IPS-20b (cell line): Measurements from ENCODE around the gene ARHGAP29.
"Not testable (repeated sequence)": the region's sequence is repeated elsewhere in the genome, so short reads cannot be mapped to it uniquely, and the experiment has no call there.

Experiments
- H3K27ac ChIP-seq: one replicate; pipeline ENCODE4 v1.5.1; 2013; ENCODE audit warnings: low read length
- H3K27me3 ChIP-seq: 2 replicates; pipeline ENCODE4 v1.6.1; 2013; ENCODE audit warnings: mild to moderate bottlenecking, low read length, inconsistent platforms; ENCODE audit not compliant: insufficient read depth
- H3K36me3 ChIP-seq: 2 replicates; pipeline ENCODE4 v1.6.1; 2013; ENCODE audit warnings: low read depth, mild to moderate bottlenecking, inconsistent platforms, low read length, moderate library complexity; ENCODE audit not compliant: insufficient read depth
- H3K4me1 ChIP-seq: 2 replicates; pipeline ENCODE4 v1.6.1; 2013; ENCODE audit warnings: mild to moderate bottlenecking, control low read depth, inconsistent platforms, low read length, moderate library complexity; ENCODE audit not compliant: insufficient read depth
- H3K4me3 ChIP-seq: 2 replicates; pipeline ENCODE4 v1.5.1; 2013; ENCODE audit warnings: mild to moderate bottlenecking, low read length, inconsistent platforms
- H3K9ac ChIP-seq: 2 replicates; pipeline ENCODE4 v1.6.1; 2013; ENCODE audit warnings: low read depth, mild to moderate bottlenecking, inconsistent platforms, low read length, moderate library complexity
- H3K9me3 ChIP-seq: 2 replicates; pipeline ENCODE4 v1.6.1; 2013; ENCODE audit warnings: mild to moderate bottlenecking, low read depth, low read length, inconsistent platforms; ENCODE audit not compliant: insufficient read depth

Gene ARHGAP29

GRCh38 chr1:94154989-94155388, 82.4 kb downstream of the ARHGAP29 start:
- Histone ChIP-seq H3K4me1 (peaks cover 1% of the 10 kb centered on the region; the same call in 1 of the 2 replicates), H3K27ac (no peak overlapping the region), H3K9me3 (no peaks in the 10 kb centered on the region), H3K4me3 (no peak overlapping the region), H3K27me3 (no peaks in the 10 kb centered on the region), H3K36me3 (no peaks in the 10 kb centered on the region), H3K9ac (no peak overlapping the region)

DNA sequence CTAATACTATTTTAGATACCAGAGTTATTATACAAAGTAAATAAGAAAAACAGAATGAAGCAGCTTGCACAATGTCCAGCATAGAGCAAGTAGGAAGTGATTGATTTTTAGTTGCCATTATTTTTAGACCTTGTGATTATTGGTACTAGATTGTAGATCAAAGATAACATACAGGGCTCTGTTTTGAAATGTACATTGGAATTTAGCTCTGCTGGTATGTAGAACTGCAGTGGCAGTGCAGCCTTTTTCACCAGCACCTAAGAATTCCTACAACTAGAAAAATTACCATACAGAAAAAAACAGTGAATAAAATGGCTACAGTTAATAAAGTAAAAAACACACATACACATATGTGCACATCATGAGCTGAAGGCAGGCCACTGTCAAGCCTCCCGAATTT, 84.3 kb downstream of the ARHGAP29 start:
- H3K27me3 ChIP-seq: no peaks in the 10 kb centered on the region
- H3K9me3 ChIP-seq: no peaks in the 10 kb centered on the region
- H3K27ac ChIP-seq: no peak overlapping the region
- no peaks in the 10 kb centered on the region for H3K36me3 ChIP-seq
- H3K4me3 ChIP-seq: no peak overlapping the region
- H3K4me1 ChIP-seq: peaks cover 6% of the 10 kb centered on the region; the same call in 1 of the 2 replicates
- H3K9ac ChIP-seq: no peak overlapping the region

DNA sequence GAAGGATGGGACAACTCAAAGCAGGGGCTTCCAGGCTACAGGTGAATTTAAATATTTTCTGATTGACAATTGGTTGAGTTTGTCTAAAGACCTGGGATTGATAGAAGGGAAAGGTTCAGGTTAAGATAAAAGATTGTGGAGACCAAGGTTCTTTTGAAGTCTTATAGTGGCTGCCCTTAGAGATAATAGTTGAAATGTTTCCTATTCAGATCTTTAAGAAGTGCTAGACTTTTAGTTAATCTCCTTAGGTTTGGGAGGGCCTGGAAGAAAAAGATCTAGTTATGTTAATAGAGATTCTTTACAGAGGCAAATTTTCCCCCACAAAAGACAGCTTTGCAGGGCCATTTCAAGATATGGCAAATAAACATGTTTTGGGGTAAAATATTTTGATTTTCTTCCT, 88.2 kb downstream of the ARHGAP29 start:
- not testable (repeated sequence) for H3K27ac ChIP-seq, H3K4me3 ChIP-seq

DNA sequence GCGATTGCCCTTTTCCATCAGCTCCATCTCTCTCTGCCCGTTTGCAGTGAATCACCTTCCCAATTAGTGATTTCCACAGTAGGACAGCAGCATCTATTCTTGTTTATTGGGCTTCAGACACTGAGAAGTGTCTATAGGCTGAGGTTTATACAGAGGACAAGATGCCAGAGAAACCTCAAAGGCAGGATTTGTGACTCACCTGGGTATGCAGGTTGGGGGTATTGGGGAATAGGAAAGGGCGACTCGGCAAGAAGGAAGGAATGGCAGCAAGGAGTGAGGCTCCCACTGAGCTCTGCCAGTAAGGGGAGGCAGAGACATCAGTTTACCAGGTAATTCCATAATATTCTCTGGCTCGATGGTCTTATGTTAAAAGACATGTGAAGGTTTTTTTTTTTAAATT, 91.1 kb downstream of the ARHGAP29 start:
- Histone ChIP-seq H3K4me3 (no peak overlapping the region), H3K9ac (no peak overlapping the region), H3K9me3 (no peaks in the 10 kb centered on the region), H3K27ac (no peak overlapping the region), H3K4me1 (peaks cover 15% of the 10 kb centered on the region), H3K27me3 (no peaks in the 10 kb centered on the region), H3K36me3 (no peaks in the 10 kb centered on the region)

More for the DNA sequence above, 88.2 kb downstream of the ARHGAP29 start:
- not testable (repeated sequence) for H3K9me3 ChIP-seq, H3K27me3 ChIP-seq, H3K9ac ChIP-seq, H3K36me3 ChIP-seq, H3K4me1 ChIP-seq

DNA sequence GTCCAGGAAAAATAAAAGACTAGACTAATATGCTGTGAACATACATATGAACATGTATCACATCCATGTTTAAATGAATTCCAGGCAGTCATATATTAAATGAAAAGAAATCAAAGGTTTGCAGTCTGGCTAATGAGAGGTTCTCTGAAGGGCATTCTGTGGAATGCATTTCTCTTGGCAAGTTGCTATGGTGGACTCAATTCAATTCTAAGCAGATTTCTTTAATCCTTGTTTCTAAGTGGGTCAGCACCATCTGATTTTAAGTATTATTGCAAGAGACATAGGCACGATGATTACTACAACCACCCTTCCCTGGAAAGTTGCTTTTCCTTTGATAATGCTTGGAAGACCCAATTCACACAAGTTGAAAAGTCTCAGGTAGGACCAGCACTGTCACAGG, 92.5 kb downstream of the ARHGAP29 start:
- Histone ChIP-seq H3K9ac (no peak overlapping the region), H3K4me3 (no peak overlapping the region), H3K4me1 (peaks cover 12% of the 10 kb centered on the region), H3K36me3 (no peaks in the 10 kb centered on the region), H3K27ac (no peak overlapping the region), H3K27me3 (no peaks in the 10 kb centered on the region), H3K9me3 (no peaks in the 10 kb centered on the region)

DNA sequence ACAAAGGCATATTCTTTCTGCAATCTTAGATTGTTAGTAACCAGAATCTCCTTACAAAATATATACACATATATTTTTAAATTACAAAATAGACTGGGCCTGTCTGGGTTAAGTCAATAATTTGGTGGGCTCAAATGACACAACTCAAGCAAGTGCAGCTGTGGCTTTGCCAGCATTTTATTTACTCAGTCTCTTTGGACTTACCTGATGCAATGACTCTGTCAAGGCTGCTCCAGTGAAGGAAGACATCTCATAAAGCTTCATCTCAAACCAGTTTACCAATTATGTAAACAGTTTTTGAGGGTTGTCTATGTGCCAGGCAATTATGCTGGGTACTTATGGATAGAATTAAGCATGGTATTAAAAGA, 93.6 kb downstream of the ARHGAP29 start:
- Histone ChIP-seq H3K9ac (no peak overlapping the region), H3K27ac (no peak overlapping the region), H3K36me3 (no peaks in the 10 kb centered on the region), H3K27me3 (no peaks in the 10 kb centered on the region), H3K9me3 (no peaks in the 10 kb centered on the region), H3K4me3 (no peak overlapping the region), H3K4me1 (peaks cover 9% of the 10 kb centered on the region; the same call in 1 of the 2 replicates)

DNA sequence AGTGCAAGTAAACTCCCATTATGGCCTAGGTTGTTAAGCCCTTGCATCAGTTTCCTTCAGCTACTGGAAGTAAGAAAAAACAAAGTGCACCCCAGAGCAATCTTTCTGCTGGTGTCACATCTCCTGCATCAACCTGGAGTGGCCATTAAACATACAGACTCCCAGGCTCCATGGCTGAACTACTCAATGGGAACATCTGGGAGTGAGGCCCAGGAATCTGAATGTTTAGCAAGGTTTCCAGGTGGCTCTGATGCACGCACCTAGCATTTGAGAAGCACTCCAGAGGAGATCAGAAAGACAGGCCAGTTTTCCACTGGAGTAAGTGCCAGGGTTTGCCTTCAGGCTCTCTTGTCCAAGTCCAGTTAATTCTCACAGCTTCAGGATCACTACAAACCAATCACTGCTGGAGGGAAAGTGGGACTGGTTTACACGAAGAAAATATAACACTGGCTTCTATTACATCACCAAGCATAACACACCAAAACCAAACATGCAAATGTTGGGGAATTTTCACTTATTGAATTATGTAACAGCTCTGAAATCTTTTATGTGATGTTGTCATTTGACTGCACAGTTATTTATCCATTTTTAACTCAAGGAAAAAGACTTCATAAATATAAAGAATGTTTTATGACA, 94.1 kb downstream of the ARHGAP29 start:
- Histone ChIP-seq H3K9ac (no peak overlapping the region), H3K27ac (no peak overlapping the region), H3K4me3 (no peak overlapping the region), H3K9me3 (no peaks in the 10 kb centered on the region), H3K36me3 (no peaks in the 10 kb centered on the region), H3K27me3 (no peaks in the 10 kb centered on the region), H3K4me1 (peaks cover 9% of the 10 kb centered on the region; the same call in 1 of the 2 replicates)

DNA sequence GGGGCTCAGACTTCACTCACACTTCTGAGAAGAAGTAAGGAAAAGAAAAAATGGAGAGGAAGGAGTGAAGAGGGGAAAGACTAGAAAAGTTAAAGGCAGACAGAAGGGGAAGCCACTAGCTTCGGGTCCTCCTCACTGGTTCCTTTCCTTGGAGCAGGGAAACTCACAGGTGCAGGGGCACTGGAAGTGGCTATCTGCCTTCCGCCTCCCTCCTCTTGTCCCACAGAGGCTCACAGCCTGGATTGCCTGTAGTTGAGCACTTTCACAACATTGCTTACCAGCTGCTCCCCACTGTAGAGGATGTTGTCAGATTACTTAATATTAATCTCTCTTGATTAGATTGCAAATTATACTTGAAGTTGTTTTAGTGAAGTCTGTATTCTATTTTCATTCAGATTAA, 94.8 kb downstream of the ARHGAP29 start:
- no peaks in the 10 kb centered on the region for H3K36me3 ChIP-seq
- H3K4me1 ChIP-seq: peaks cover 9% of the 10 kb centered on the region; the same call in 1 of the 2 replicates
- no peaks in the 10 kb centered on the region for H3K27me3 ChIP-seq
- no peak overlapping the region for H3K9ac ChIP-seq
- no peak overlapping the region for H3K27ac ChIP-seq
- no peak overlapping the region for H3K4me3 ChIP-seq
- no peaks in the 10 kb centered on the region for H3K9me3 ChIP-seq

DNA sequence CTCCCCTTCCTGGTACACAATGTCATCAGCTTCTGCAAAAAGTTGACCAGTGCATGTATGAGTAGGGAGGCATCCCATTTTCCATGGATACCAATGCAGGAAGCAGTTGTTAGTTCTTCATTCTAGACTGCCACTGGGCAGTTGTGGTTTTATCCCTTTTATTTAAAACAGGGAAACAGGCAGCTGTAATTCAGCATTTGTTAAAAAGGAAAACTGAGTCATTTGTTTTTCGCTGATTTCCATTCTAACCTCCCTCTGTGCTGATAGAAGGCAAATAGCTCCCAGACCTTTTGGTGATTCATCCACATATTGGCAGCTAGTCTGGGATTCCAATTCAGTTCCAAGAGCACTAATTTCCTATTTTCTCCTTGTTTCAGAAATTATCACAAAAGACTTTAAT, 95.4 kb downstream of the ARHGAP29 start:
- H3K36me3 ChIP-seq: no peaks in the 10 kb centered on the region
- H3K27ac ChIP-seq: no peak overlapping the region
- H3K27me3 ChIP-seq: no peaks in the 10 kb centered on the region
- no peak overlapping the region for H3K9ac ChIP-seq
- H3K9me3 ChIP-seq: no peaks in the 10 kb centered on the region
- no peak overlapping the region for H3K4me3 ChIP-seq
- H3K4me1 ChIP-seq: peaks cover 9% of the 10 kb centered on the region; the same call in 1 of the 2 replicates

- Histone ChIP-seq H3K36me3 (no peaks in the 10 kb centered on the region), H3K4me3 (no peak overlapping the region), H3K27me3 (no peaks in the 10 kb centered on the region), H3K9ac (no peak overlapping the region), H3K27ac (no peak overlapping the region), H3K4me1 (no peaks in the 10 kb centered on the region), H3K9me3 (peaks cover 11% of the 10 kb centered on the region)
These were observed 105.3 kb downstream of the ARHGAP29 start for GRCh38 chr1:94132111-94132510.

GRCh38 chr1:94130851-94131595, 106.4 kb downstream of the ARHGAP29 start:
- Histone ChIP-seq H3K4me1 (peaks cover 6% of the 10 kb centered on the region; the same call in 1 of the 2 replicates), H3K27me3 (no peaks in the 10 kb centered on the region), H3K27ac (no peak overlapping the region), H3K4me3 (no peak overlapping the region), H3K36me3 (no peaks in the 10 kb centered on the region), H3K9ac (no peak overlapping the region), H3K9me3 (peaks cover 11% of the 10 kb centered on the region)

- Histone ChIP-seq H3K9me3 (no peaks in the 10 kb centered on the region), H3K4me1 (peaks cover 6% of the 10 kb centered on the region; the same call in 1 of the 2 replicates), H3K27me3 (no peaks in the 10 kb centered on the region), H3K27ac (no peak overlapping the region), H3K36me3 (no peaks in the 10 kb centered on the region), H3K9ac (no peak overlapping the region), H3K4me3 (no peak overlapping the region)
These were observed 110.7 kb downstream of the ARHGAP29 start for GRCh38 chr1:94126651-94127050.
